GM19372 (cell line): ENCODE measurements around the gene KDM6A.

Experiments used
- ATAC-seq: cut with Tn5 transposase; IDR thresholded peaks from one replicate; pipeline ENCODE4 v1.9.1; 2021; ENCODE audit warnings: mild to moderate bottlenecking, low read depth, moderate library complexity; ENCODE audit not compliant: unreplicated experiment

The KDM6A gene

DNA sequence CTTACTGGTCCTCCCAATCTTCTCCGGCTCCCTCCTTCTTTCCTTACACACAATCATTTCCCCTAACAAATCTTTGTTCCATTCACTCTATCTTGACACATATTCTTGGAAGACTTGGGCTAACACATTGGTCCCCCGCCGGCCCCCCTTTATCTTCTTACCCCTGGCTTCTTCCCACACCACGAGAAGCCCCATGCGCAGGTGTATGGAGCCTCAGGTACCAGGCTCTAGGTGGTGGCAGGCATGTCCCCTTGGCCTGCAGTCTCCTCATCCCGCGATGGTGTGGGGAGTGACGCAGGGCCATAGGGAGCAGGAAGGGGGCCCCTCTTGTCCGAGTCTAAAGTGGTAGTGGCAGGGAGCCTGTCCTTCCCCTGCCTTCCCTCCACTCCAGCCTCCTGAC lies 277.8 kb downstream of the KDM6A start:
- ATAC-seq: no peak

DNA sequence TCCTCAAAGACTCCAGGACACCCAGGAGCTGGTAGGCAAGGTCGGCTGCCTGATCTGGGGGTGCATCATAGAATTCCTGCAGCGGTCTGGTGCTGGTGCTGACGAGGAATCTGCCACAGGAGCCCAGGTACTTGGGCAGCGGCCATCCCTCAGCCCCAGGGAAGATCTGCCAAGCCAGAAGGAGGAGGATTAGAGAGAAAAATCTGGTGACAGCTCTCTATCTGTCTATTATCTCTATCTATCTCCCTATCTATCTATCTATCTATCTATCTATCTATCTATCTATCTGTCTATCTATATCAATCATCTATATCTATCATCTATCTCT lies 281.0 kb downstream of the KDM6A start:
- no peak for ATAC-seq

DNA sequence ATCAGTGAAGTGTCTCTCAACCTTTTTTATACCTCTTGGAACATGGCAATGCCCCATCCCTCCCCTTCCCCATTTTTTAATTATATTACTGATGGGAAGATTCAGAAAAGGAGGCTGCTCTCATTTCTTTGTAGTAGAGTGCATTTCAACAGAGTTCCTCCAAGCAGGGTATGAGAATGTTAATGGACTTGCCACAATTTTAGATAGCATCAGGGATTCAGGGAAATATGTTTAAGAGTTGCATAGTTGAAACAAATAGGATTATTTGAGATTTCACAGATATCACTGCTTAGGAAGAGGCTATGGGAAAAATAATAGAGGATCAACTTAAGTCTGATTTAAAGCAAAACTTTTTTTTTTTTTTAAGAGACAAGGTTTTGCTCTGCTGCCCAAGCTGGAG lies 281.5 kb downstream of the KDM6A start:
- ATAC-seq: no peak

DNA sequence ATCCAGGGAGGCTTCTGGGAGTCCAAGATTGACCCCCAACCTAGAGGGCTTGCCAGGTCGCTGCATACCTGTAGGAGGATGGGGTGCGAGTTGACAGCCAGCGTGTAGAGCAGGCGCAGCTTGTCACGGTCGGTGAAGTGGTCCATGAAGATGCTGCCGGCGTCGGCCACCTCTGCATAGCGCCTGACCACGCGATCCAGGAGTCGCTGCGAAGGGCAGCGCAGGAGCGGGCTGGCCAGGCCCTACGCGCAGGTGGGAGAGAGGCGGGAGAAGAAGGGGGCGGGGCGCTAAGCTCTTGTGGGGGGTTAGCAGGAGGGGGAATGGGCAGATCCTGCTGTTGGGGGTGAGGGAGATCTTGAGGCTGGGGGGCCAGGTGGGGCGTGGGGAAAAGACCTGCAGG lies 284.7 kb downstream of the KDM6A start:
- ATAC-seq: no peak
